CD4-positive, alpha-beta memory T cell (primary cell): ENCODE data around the gene MUC5AC. TPM values are rescaled to one million over a fixed set of nuclear protein-coding genes. Genes with fewer than 3 reads are reported as not detected.
A peak's percentile ranks its signal among the peaks of the same experiment; 100 is the strongest.
"Not testable (repeated sequence)": the region's sequence is repeated elsewhere in the genome, so short reads cannot be mapped to it uniquely, and the experiment has no call there.

ENCODE experiments used
- CTCF ChIA-PET: fragments of 350-600 bp; sonication (Branson Sonifier 250); formaldehyde crosslinking; loops from one replicate; lab custom pipeline; 2021; ENCODE audit warnings: inconsistent platforms; ENCODE audit not compliant: partially characterized antibody; lab: Charles Lee
- POLR2A ChIA-PET: fragments of 350-600 bp; sonication (Branson Sonifier 250); formaldehyde crosslinking; loops from one replicate; lab custom pipeline; 2021; ENCODE audit not compliant: partially characterized antibody; lab: Charles Lee
- DNase-seq, 5 donors: peaks; one replicate each; pipeline versions ENCODE4 v3.0.0 to v3.0.0-alpha.2; 2020 to 2022; ENCODE audit warnings: mixed read lengths in 1 of 5
- H3K27ac ChIP-seq: one replicate; pipeline ENCODE4 v1.7.0; 2013; ENCODE audit warnings: low read depth, low read length
- H3K27me3 ChIP-seq: 2 replicates; pipeline ENCODE4 v1.7.0; 2013; ENCODE audit warnings: mild to moderate bottlenecking, low read length, moderate library complexity; ENCODE audit not compliant: insufficient read depth
- H3K36me3 ChIP-seq: 2 replicates; pipeline ENCODE4 v1.7.0; 2013; ENCODE audit warnings: mild to moderate bottlenecking, low read length, moderate library complexity; ENCODE audit not compliant: insufficient read depth
- H3K4me1 ChIP-seq: 2 replicates; pipeline ENCODE4 v1.7.0; 2013; ENCODE audit warnings: mild to moderate bottlenecking, low read length, moderate library complexity; ENCODE audit not compliant: insufficient read depth
- H3K4me3 ChIP-seq, 2 donors: one replicate each; pipeline ENCODE4 v1.7.0; 2013; ENCODE audit warnings: low read length in 2 of 2, mild to moderate bottlenecking in 1 of 2
- H3K9me3 ChIP-seq, 2 donors: one replicate each; pipeline ENCODE4 v1.7.0; 2013; ENCODE audit warnings: low read length in 2 of 2, control low read depth in 1 of 2; ENCODE audit not compliant: control insufficient read depth in 1 of 2
- H3K27ac Mint-ChIP-seq, 7 donors: one replicate each; pipeline ENCODE4 v1.8.0; 2020 to 2021; ENCODE audit warnings: mixed read lengths in 7 of 7, mild to moderate bottlenecking in 6 of 7, inconsistent platforms in 3 of 7, moderate library complexity in 3 of 7
- H3K27me3 Mint-ChIP-seq, 2 donors: one replicate each; pipeline ENCODE4 v1.8.0; 2020 to 2021; ENCODE audit warnings: mixed read lengths in 2 of 2
- H3K36me3 Mint-ChIP-seq, 2 donors: one replicate each; pipeline ENCODE4 v1.8.0; 2020 to 2021; ENCODE audit warnings: mixed read lengths in 2 of 2, inconsistent platforms in 1 of 2, mild to moderate bottlenecking in 1 of 2
- H3K4me1 Mint-ChIP-seq, 4 donors: one replicate each; pipeline ENCODE4 v1.8.0; 2020 to 2021; ENCODE audit warnings: mixed read lengths in 4 of 4, mild to moderate bottlenecking in 1 of 4
- H3K4me3 Mint-ChIP-seq, 8 donors: one replicate each; pipeline ENCODE4 v1.8.0; 2020 to 2021; ENCODE audit warnings: mixed read lengths in 8 of 8, mild to moderate bottlenecking in 7 of 8, moderate library complexity in 6 of 8, inconsistent platforms in 3 of 8
- H3K9me3 Mint-ChIP-seq, 8 donors: one replicate each; pipeline ENCODE4 v1.8.0; 2020 to 2021; ENCODE audit warnings: mixed read lengths in 8 of 8, mild to moderate bottlenecking in 5 of 8, inconsistent platforms in 3 of 8, moderate library complexity in 1 of 8
- intact Hi-C: fragments of 100-400 bp; cut with micrococcal nuclease; formaldehyde crosslinking; loops from one replicate; pipeline ENCODE4 v1.15.1; 2023
- polyA plus RNA-seq, 2 donors: library from polyadenylated mRNA; unstranded; fragments of 300-500 nt; fragmentation: Illumina TruSeq; gene quantifications; one replicate each; pipeline ENCODE4 v1.2.3, GENCODE V29; 2021
- total RNA-seq, 2 experiments: library from RNA; stranded (reverse); gene quantifications; one replicate each; pipeline ENCODE4 v1.2.3, GENCODE V29; 2021

Gene MUC5AC
- total and polyA plus RNA-seq, 4 experiments from 2014 or later, result not detected

GRCh38 chr11:1209371-1210057, 51.8 kb downstream of the MUC5AC start:
- CTCF ChIA-PET, result no interaction called here
- Mint-ChIP-seq H3K4me3 (no peak overlapping the region), H3K27ac (no peak overlapping the region), H3K4me1 (no peaks in the 10 kb centered on the region), H3K36me3 (peaks cover 0 to 5% of the 10 kb centered on the region in 2 donors), H3K27me3 (peaks cover 8 to 11% of the 10 kb centered on the region in 2 donors), H3K9me3 (peaks cover 0 to 46% (median 34%) of the 10 kb centered on the region in 8 donors)
- no peaks in the 10 kb centered on the region for H3K36me3 ChIP-seq
- H3K27me3 ChIP-seq, result no peaks in the 10 kb centered on the region
- peak in 1 of 5 donors; percentile 1 for DNase-seq
- H3K9me3 ChIP-seq, result peaks cover 0 to 9% of the 10 kb centered on the region in 2 donors
- intact Hi-C loops, result no loop called here
- POLR2A ChIA-PET, result no interaction called here
- no peak overlapping the region for H3K27ac ChIP-seq
- H3K4me3 ChIP-seq, result no peak overlapping the region
- H3K4me1 ChIP-seq, result no peaks in the 10 kb centered on the region

DNA sequence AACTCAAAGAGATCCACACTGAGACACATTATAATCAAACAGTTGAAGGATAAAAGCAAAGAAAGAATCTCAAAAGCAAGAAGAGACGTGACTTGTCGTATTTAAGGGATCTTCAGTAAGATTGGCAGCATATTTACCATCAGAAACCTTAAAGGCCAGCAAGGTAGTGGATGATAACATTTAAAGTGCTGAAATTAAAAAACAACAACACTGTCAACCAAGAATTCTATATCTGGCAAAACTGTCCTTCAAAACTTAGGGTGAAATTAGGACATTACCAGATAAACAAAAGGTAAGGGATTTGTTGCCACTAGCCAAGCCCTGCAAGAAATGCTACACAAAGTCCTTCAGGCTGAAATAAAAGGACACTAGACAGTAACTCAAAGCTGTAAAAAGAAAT, 54.1 kb downstream of the MUC5AC start:
- Mint-ChIP-seq H3K9me3 (peaks cover 0 to 49% (median 35%) of the 10 kb centered on the region in 8 donors), H3K4me1 (no peaks in the 10 kb centered on the region), H3K4me3 (no peak overlapping the region), H3K27ac (no peak overlapping the region), H3K36me3 (peaks cover 0 to 5% of the 10 kb centered on the region in 2 donors), H3K27me3 (peaks cover 8 to 11% of the 10 kb centered on the region in 2 donors)
- H3K4me3 ChIP-seq, result no peak overlapping the region
- ChIA-PET CTCF (no interaction called here), POLR2A (no interaction called here)
- H3K27ac ChIP-seq, result no peak overlapping the region
- H3K9me3 ChIP-seq, result peaks cover 0 to 9% of the 10 kb centered on the region in 2 donors
- no peak for DNase-seq
- H3K4me1 ChIP-seq, result no peaks in the 10 kb centered on the region
- intact Hi-C loops, result no loop called here
- no peaks in the 10 kb centered on the region for H3K27me3 ChIP-seq
- H3K36me3 ChIP-seq, result no peaks in the 10 kb centered on the region

DNA sequence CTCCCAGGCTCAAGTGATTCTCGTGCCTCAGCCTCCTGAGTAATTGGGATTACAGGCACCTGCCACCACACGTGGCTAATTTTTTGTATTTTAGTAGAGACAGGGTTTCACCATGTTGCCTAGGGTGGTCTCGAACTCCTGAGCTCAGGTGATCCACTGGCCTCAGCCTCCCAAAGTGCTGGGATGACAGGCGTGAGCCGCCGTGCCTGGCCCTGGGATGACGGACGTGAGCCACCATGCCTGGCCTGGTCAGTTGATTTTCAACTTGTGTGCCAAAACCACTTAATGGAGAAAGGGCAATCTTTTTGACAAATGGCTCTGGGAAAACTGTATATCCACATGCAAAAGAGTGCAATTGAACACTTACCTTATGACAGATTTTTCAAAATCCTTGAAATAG, 58.1 kb downstream of the MUC5AC start:
- DNase-seq, POLR2A ChIA-PET, H3K4me3 Mint-ChIP-seq, intact Hi-C loops, H3K27ac Mint-ChIP-seq, H3K36me3 Mint-ChIP-seq, H3K36me3 ChIP-seq, H3K4me1 ChIP-seq, H3K9me3 ChIP-seq, H3K27me3 ChIP-seq, H3K27ac ChIP-seq, CTCF ChIA-PET, H3K4me3 ChIP-seq, H3K4me1 Mint-ChIP-seq: not testable (repeated sequence)
- Mint-ChIP-seq H3K27me3 (peaks cover 8 to 12% of the 10 kb centered on the region in 2 donors), H3K9me3 (peaks cover 0 to 40% (median 29%) of the 10 kb centered on the region in 8 donors)

DNA sequence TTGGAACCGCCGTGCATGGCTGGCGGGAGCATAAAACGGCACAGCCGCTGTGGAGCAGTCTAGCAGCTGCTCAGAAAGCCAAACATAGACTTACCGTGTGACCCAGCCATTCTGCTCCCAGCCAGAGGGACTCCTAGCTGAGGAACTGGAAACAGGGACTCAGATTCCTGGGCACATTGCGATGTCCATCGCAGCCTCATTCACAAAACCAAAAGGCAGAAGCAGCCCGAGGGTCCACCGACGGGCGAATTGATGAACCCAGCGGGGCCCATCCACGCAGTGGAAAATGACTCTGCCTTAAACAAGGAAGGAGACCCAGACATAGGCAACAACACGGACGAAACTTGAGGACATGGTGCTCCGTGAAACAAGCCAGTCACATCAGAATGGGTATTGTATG, 59.4 kb downstream of the MUC5AC start:
- no peaks in the 10 kb centered on the region for H3K4me1 ChIP-seq
- H3K27me3 Mint-ChIP-seq, result peaks cover 5 to 12% of the 10 kb centered on the region in 2 donors
- H3K9me3 Mint-ChIP-seq, result peaks cover 0 to 27% (median 16%) of the 10 kb centered on the region in 8 donors
- H3K4me3 ChIP-seq, result no peak overlapping the region
- peak in 1 of 5 donors; percentile 28 for DNase-seq
- no peaks in the 10 kb centered on the region for H3K36me3 ChIP-seq
- no peaks in the 10 kb centered on the region for H3K36me3 Mint-ChIP-seq
- peaks cover 0 to 3% (median 0%) of the 10 kb centered on the region in 4 donors for H3K4me1 Mint-ChIP-seq
- POLR2A ChIA-PET, result no interaction called here
- CTCF ChIA-PET, result no interaction called here
- no peak overlapping the region for H3K4me3 Mint-ChIP-seq
- H3K27me3 ChIP-seq, result no peaks in the 10 kb centered on the region
- H3K27ac Mint-ChIP-seq, result no peak overlapping the region
- no peaks in the 10 kb centered on the region for H3K9me3 ChIP-seq
- intact Hi-C loops, result no loop called here
- H3K27ac ChIP-seq, result no peak overlapping the region

DNA sequence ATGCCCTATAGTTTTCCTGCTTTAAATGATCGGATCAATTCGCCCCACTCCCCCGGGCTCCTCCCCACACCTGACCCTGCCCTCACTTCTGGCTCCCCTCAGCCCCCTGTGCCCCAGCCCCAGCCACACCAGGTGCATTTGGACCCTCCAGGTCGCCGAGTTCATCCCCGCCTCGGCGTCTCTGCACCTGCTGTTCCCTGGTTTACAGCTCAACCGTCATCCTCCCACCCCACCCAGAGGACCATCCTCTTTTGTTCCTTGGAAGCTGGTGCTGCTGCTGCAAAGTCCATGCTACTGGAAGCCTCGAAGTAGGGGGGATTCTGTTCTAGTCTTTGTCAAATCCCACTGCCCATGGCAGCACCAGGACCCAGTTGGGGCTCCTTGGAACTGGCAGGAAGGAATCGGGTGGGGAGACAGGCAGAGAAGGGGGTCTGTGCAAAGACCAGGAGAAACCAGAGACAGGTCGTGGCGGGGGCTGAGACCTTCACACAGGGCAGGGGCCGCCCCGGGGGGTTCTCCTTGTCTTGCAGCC, 60.6 kb downstream of the MUC5AC start:
- no peak overlapping the region for H3K27ac Mint-ChIP-seq
- H3K4me1 Mint-ChIP-seq, result peaks cover 0 to 3% (median 0%) of the 10 kb centered on the region in 4 donors
- intact Hi-C loops, result no loop called here
- H3K36me3 Mint-ChIP-seq, result no peaks in the 10 kb centered on the region
- H3K27me3 ChIP-seq, result no peaks in the 10 kb centered on the region
- H3K9me3 Mint-ChIP-seq, result peaks cover 0 to 15% (median 7%) of the 10 kb centered on the region in 8 donors
- H3K36me3 ChIP-seq, result no peaks in the 10 kb centered on the region
- no peak overlapping the region for H3K4me3 Mint-ChIP-seq
- no peaks in the 10 kb centered on the region for H3K9me3 ChIP-seq
- peak in 1 of 5 donors; percentile 8 for DNase-seq
- CTCF ChIA-PET, result no interaction called here
- H3K4me3 ChIP-seq, result no peak overlapping the region
- no peaks in the 10 kb centered on the region for H3K4me1 ChIP-seq
- H3K27ac ChIP-seq, result no peak overlapping the region
- H3K27me3 Mint-ChIP-seq, result peaks cover 5 to 10% of the 10 kb centered on the region in 2 donors
- POLR2A ChIA-PET, result no interaction called here

GRCh38 chr11:1218788-1219445, 61.2 kb downstream of the MUC5AC start:
- H3K9me3 ChIP-seq, result no peaks in the 10 kb centered on the region
- Mint-ChIP-seq H3K36me3 (no peaks in the 10 kb centered on the region), H3K27me3 (peaks cover 5 to 10% of the 10 kb centered on the region in 2 donors), H3K9me3 (peaks cover 0 to 9% (median 4%) of the 10 kb centered on the region in 8 donors), H3K4me3 (no peak overlapping the region), H3K27ac (no peak overlapping the region), H3K4me1 (peaks cover 0 to 3% (median 0%) of the 10 kb centered on the region in 4 donors)
- H3K4me3 ChIP-seq, result no peak overlapping the region
- H3K27ac ChIP-seq, result no peak overlapping the region
- no peaks in the 10 kb centered on the region for H3K36me3 ChIP-seq
- intact Hi-C loops, result no loop called here
- DNase-seq, result peak in 1 of 5 donors; percentile 22
- ChIA-PET CTCF (no interaction called here), POLR2A (interaction anchor here (0.6 kb wide), 1 partner anchor 59 kb away, joined by 3 read pairs; no protein-coding TSS in a partner anchor)
- H3K4me1 ChIP-seq, result no peaks in the 10 kb centered on the region
- H3K27me3 ChIP-seq, result no peaks in the 10 kb centered on the region

DNA sequence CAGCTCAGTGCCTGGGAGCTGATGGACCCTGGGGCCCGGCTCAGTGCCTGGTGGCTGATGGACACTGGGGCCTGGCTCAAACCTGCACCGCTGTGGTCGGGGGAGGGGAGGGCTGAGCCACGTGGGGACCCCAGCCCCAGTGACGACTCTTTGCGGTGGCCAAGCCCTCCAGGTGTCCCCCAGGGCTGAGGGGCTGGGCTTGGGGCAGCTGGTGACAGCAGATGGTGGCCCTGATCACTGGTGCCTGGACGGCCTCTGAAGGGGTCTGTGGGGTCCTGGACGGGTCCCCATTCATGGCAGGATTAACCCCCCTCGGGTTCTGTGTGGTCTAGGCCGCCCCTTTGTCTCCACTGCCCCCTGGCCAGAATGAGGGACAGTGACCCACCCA, 61.7 kb downstream of the MUC5AC start:
- H3K9me3 Mint-ChIP-seq, result peaks cover 0 to 4% (median 1%) of the 10 kb centered on the region in 8 donors
- no peak overlapping the region for H3K4me3 Mint-ChIP-seq
- DNase-seq, result peak in 1 of 5 donors; percentile 11
- H3K36me3 Mint-ChIP-seq, result no peaks in the 10 kb centered on the region
- no peak overlapping the region for H3K4me3 ChIP-seq
- CTCF ChIA-PET, result no interaction called here
- intact Hi-C loops, result no loop called here
- peaks cover 0 to 3% (median 0%) of the 10 kb centered on the region in 4 donors for H3K4me1 Mint-ChIP-seq
- no peaks in the 10 kb centered on the region for H3K36me3 ChIP-seq
- H3K27ac ChIP-seq, result no peak overlapping the region
- H3K4me1 ChIP-seq, result no peaks in the 10 kb centered on the region
- H3K9me3 ChIP-seq, result no peaks in the 10 kb centered on the region
- H3K27ac Mint-ChIP-seq, result no peak overlapping the region
- H3K27me3 ChIP-seq, result no peaks in the 10 kb centered on the region
- H3K27me3 Mint-ChIP-seq, result peaks cover 6 to 8% of the 10 kb centered on the region in 2 donors
- POLR2A ChIA-PET, result no interaction called here
